GM18861 (cell line): ENCODE measurements around the gene NHLRC4.
"Not testable (repeated sequence)": the region's sequence is repeated elsewhere in the genome, so short reads cannot be mapped to it uniquely, and the experiment has no call there.

Experiments used
- ATAC-seq: cut with Tn5 transposase; IDR thresholded peaks from one replicate; pipeline ENCODE4 v1.9.1; 2021; ENCODE audit not compliant: unreplicated experiment

NHLRC4 gene

DNA sequence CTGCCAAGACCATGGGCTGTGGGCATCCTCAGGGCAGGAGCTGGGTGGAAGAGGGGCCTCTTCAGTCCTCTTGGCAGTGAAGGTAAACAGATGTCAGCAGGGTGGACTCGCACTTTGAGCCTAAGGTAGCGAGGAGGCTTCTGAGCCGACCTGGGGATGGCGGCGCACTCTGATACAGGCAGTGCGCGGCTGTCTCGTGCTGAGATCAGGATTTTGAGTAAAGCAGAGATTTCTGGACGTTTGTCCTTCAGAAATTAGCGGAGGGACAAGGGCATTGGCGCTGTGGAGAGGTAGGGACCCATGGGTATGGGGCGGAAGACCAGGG is 29.9 kb downstream of the NHLRC4 start:
- no peak for ATAC-seq

DNA sequence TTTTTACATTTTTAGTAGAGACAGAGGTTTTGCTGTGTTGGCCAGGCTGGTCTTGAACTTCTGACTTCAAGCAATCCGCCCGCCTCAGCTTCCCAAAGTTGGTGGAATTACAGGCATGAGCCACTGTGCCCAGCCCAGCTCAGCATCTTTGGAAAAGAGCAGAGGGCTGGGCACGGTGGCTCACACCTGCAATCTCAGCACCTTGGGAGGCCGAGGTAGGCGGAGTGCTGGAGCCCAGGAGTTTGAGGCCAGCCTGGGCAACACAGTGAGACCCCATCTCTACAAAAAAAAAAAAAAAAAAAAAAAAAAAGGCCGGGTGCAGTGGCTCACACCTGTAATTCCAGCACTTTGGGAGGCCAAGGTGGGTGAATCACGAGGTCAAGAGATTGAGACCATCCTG is 30.9 kb downstream of the NHLRC4 start:
- ATAC-seq = not testable (repeated sequence)

DNA sequence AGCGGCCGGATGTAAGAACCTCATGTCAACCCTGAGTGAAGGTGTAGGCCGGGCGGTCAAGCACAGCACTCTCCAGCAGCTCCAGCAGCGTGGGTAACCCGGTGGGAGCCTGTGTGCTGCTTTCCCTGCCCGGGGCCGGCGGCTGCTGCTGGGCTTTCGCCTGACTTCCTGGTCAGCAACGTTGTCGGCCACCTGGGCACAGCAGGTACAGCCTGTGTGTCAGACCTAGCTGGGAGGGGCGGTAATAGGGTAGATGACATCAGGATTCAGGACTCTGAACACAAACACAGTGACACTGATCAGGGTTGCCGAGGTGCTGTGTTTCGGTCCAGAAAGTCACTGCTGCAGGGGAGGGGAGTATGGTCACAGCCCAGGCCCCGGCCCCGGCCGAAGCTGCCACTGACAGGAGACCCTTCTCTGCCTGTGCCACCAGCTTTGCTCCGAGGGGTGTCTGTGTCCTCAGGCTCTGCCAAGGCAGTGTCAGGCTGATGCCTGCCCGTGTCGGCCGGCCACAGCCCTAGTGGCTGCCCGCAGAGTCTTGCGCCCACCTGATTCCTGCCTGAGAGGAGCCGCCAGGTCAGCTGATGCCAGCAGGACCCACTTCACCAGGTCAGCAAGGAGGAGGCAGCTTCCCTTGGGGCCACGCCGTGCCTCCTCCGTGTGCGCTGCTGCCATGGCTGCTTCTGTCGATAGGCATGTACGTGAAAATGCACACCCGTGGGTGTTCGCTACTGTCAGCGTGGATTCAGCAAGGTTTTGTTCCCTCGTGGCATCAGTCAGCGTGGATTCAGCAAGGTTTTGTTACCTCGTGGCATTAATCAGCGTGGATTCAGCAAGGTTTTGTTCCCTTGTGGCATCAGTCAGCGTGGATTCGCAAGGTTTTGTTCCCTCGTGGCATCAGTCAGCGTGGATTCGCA is 32.3 kb downstream of the NHLRC4 start:
- ATAC-seq = no peak

DNA sequence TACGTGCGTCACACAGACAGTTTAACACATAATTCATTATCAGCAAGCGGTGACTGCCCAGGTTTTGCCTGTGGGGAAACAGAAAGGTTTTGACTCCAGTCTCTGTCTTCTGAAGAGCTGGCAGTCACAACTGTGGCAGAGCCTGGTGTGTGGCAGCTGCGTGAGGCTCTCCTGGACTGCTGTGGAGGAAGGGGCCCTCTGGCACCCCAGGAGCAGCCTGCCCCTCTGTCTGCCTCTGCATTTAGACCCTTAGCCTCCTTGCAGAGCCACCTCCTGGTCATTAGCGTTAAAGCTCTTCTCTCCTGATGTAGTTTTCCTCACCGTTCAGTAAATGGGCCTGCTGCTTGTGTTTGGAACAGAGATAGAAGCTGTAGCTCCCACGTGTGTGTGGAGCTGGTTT is 34.0 kb downstream of the NHLRC4 start:
- no peak for ATAC-seq

DNA sequence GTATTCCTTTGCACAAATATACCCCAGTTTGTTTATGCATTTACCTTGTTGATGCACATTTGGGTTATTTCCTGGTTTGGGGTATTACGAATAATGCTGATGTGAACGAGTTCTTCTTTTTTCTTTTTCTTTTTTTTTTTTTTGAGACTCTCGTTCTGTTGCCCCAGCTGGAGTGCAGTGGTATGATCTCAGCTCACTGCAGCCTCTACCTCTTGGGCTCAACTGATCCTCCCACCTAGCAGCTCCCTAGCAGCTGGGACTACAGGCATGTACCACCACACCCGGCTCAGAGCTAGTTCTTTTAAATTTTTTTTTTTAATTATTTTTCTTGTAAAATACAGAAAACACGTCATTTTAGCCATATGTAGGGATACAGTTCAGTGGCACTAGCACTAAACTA is 37.1 kb downstream of the NHLRC4 start:
- no peak for ATAC-seq

DNA sequence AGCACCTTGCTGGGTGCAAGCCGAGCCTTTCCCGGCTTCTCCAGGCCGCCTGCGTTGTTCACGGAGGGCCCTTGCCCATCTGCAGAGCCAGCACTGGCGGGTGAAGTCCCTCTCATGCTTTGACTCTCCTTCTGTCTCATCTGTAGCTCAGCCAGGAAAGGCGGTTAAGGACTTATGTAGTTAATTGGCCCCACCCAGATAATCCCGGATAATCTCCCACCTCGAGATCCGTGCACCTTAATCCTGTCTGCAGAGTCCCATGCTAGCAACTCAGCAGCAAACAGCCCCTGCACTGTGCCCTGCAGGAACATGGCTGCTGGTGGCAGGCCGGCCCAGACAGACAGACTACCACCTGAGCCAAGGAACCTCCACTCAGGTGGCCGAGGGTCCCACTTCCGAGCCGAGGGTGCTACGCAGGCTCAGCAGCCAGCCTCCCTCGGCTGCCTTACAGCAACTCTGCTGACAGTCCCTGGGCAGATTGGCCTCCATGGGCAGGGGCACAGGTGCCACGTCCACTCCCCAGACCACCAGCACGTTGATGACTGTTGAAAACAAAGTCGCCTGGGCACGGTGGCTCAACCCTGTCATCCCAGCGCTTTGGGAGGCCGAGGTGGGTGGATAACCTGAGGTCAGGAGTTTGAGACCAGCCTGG is 40.0 kb downstream of the NHLRC4 start:
- ATAC-seq = no peak

DNA sequence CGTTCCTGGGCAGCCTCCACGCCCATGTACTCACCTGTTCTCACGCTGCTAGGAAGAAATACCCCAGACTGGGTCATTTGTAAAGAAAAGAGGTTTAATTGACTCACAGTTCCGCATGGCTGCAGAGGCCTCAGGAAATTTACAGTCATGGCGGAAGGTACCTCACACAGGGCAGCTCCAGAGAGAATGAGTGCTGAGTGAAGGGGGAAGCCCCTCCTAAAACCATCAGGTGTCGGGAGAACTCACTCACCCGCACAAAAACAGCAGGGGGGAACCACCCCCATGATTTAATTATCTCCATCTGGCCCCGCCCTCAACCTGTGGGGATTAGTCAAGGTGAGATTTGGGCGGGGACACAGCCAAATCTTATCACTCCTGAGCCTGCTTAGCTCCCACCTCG is 41.2 kb downstream of the NHLRC4 start:
- no peak for ATAC-seq

DNA sequence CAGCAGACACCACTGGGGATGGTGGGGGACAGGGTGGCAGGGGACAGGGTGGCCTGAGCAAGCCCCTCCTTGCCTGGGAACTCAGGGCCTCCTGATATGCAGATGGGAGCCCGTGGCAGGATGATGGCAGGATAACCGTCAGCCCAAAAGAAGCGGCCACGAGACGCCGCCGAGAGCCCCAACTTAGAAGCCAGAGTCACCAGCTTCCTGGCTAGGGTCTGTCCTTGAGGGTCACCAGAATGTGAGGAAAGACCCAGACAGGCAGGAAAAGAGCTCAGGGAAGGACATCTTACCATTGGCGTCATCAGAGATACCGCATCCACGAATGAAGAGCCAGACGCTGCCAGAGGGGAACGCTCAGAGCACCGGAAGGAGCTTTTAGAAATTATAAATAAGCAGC is 42.5 kb downstream of the NHLRC4 start:
- ATAC-seq = no peak

DNA sequence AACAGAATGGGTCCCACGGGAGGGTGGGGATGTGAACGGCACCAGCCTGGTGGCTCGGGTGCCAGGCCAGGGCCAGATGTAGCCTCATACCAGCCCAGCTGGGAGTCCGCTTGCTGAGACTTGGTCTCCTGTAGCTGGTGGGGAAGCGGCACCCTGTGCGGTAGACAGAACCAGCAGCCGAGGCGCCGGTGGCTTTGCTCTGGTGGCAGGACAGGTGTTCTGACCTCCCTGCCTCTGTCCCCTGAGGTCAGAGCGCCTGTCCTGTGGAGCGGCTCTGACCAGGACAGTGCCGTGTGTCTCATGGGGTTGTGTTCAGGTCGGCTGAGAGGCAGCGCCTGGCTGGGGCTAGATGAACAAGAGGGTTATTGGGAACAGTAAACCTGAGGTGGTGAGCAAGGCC is 43.2 kb downstream of the NHLRC4 start:
- ATAC-seq = no peak

DNA sequence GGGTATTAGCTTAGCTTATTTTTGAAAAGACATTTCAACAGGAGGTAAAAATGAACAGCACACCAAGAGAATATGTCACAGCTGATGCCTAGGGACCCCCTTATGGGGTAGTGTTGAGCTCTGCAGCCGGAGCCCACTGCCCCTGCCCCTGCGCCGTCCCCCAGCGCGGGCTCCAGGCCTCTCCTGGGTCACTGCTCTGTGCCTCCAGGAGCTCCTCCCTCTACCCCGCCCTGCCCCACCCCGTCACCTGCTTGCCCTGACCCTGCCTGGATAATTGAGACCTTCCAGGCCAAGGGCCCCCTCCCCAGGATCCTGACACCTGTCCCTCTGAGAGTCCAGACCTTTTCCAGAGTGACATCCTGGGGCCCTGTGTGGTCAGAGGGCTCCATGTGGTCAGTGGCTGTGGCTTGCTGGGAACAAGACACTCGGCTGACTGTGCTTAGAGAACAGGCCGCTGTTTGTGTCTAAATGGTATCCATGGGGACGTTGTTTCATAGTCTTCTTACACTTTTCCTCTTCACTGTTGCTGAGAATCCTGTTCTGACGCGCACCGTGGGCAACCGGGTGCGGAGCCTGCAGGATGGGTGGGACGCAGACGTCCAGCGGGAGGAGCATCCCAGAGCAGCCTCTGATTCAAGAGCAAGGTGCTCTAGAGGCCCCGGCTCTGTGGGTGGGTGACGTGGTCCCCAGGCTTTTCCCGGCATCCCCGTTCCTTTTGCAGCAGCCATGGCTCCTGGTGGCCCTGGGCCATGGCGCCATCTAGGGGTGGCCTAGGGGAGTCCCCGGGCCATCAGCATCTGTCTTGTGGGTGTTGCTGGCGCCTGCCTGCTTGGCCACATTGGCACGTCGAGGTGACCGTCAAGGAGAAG is 43.9 kb downstream of the NHLRC4 start:
- ATAC-seq = no peak

DNA sequence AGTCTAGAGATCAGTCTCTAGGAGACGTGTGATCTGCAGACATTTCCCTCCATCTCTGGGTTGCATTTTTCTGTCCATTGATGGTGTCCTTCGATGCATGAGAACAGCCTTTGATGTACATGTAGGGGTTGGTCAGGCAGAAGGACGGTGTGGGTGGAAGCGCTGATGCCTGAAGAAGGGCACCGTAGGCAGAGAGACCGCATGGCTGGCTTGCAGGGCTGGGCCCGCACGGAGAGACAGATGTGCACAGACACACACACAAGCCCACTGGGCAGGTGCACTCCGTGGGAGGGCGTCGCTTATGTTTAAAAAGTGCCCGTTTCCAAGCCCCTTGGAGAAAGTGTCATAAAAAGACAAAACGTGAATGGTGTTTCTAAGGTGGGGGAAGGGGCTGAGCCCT is 48.3 kb downstream of the NHLRC4 start:
- ATAC-seq = no peak

DNA sequence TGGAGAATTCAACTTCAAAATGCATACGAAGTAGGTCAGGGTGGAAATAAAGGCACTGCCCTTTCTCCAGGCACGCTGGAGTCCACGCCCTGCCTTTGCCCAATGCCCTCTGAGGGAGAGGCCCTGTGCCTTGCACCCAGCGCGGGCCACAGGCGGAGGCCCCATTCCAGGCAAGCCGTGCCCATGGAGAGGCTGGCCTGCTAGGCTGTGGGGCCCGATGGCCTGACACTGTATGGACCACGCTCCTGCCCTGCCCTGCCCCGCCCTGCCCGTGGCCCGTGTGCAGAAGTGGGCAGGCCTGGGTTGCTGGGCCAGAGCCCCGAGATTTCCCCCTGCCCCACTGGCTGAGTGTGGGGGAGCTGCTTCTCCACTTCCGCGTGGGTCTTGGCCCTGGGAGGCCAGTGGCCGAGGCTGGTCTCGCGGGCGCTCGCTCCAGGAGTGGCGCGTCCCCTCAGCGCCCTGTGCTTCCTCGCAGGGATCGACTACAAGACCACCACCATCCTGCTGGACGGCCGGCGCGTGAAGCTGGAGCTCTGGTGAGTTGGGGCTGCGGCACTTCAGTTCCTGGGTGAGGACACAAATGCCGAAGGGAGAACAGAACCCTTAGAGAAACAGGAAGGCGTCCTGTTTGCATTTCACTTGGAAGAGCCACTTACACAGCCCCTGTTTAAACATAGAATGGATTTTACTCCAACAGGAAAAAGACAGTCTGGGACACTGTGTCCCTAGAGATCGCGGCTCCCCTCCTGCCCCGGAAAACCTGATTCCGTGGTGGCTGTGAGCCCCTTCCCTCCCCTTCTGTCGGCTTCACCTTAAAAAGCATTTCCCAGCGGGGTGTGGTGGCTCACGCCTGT is 50.2 kb downstream of the NHLRC4 start:
- ATAC-seq = no peak

DNA sequence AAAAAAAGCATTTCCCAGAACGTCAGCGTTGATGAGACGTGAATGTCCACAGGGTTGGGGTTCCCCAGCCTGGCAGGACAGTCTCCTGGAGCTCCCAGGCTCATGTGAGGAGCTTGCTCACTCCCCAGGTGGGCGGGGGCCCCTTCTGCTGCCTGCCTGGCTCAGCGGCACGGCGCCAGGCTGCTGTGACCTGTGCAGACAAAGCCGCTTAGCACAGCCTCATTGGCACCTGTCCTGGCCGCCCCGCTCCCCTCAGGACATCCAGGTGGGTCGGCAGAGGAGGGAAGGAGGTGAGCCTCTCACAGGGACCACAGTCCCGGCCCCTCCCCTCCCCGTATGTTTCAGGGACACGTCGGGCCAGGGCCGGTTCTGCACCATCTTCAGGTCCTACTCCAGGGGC is 51.0 kb downstream of the NHLRC4 start:
- ATAC-seq = no peak
